Measurements from ENCODE around the gene BCOR.

- TF ChIP-seq EZH2 (IDR thresholded peaks at IDR 0.05; ENCODE audit: borderline replicate concordance, low read length), result no peak
- TF ChIP-seq CTCF (conservative IDR thresholded peaks at IDR 0.05 in 1 of 2, IDR thresholded peaks at IDR 0.05 in 1 of 2; ENCODE audit: extremely low read depth in 1 of 2, insufficient read depth in 1 of 2, low read depth in 1 of 2, low read length in 2 of 2), result no peak
Observed at GRCh38 chrX:40107291-40108161, 9.8 kb upstream of the BCOR start.
